ENCODE results near the gene UBXN7.

GRCh38 chr3:196398782-196399181 lies 33.4 kb downstream of the UBXN7 start:
- TF ChIP-seq CTCF (conservative IDR thresholded peaks at IDR 0.05) (no peak), EZH2 (IDR thresholded peaks at IDR 0.05; ENCODE audit: low read depth) (no peak)
